D721Med (cell line): Measurements from ENCODE around the gene USP54.

Source experiments
- DNase-seq: peaks from one replicate; pipeline ENCODE4 v3.0.0; 2011; ENCODE audit warnings: low spot score; ENCODE audit not compliant: insufficient read length
- FAIRE-seq: peaks from 2 replicates; lab custom pipeline; 2011; peaks lifted over from hg19 to GRCh38; lab: Jason Lieb, UNC
- CTCF ChIP-seq: IDR thresholded peaks from 2 replicates; pipeline ENCODE4 v1.5.1; 2012; ENCODE audit warnings: mild to moderate bottlenecking, control low read depth; ENCODE audit not compliant: insufficient read depth; ENCODE audit errors: missing control alignments

Gene USP54

GRCh38 chr10:73590881-73591799 is at the start of gene USP54:
Gene USP54, minus strand, starts transcription at chr10:73591342. Its CDS starts 15,684 bp downstream, at chr10:73575658.
- FAIRE-seq (no peak), DNase-seq (no peak)
- no peak for TF ChIP-seq CTCF

- DNase-seq (no peak), FAIRE-seq (no peak)
- no peak for TF ChIP-seq CTCF
Measured at GRCh38 chr10:73639286-73639685, 48.1 kb upstream of the USP54 start.

- TF ChIP-seq CTCF, result no peak
Measured at GRCh38 chr10:73635781-73636180, 44.6 kb upstream of the USP54 start.

GRCh38 chr10:73634421-73634820 is 43.3 kb upstream of the USP54 start:
- FAIRE-seq (no peak), DNase-seq (no peak)
- TF ChIP-seq CTCF, result no peak

More at GRCh38 chr10:73635781-73636180, 44.6 kb upstream of the USP54 start:
- DNase-seq (no peak), FAIRE-seq (no peak)

- no peak for FAIRE-seq
- DNase-seq, result no peak
- no peak for TF ChIP-seq CTCF
Measured at GRCh38 chr10:73629165-73629564, 38.0 kb upstream of the USP54 start.

- DNase-seq (no peak), FAIRE-seq (no peak)
- no peak for TF ChIP-seq CTCF
Measured at GRCh38 chr10:73628405-73628804, 37.3 kb upstream of the USP54 start.

GRCh38 chr10:73627300-73627699 is 36.2 kb upstream of the USP54 start:
- TF ChIP-seq CTCF, result no peak
- DNase-seq, result no peak
- FAIRE-seq, result no peak
